ENCODE data around the gene RBMS3. TPM values are rescaled to one million over a fixed set of nuclear protein-coding genes. Genes with fewer than 3 reads are reported as not detected.

The RBMS3 gene
- total RNA-seq, 3 donors from 2014 or later = 48.4 to 117 (median 103) TPM

DNA sequence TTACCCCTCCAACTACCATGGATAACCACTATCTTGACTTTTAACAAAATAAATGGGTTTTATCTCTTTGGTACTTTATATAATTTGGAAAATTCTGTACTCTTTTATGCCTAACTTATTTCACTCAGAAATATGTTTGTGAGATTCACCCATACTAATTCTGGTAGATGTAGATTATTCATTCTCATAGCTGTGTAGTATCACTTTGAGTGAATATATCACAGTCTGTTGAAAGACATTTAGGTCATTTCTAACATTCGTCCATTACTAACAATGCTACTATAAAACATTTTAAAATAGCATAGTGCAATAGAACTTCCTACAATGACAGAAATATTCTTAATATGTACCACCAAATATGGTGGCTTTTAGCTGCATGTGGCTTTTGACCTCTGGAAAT, 542.4 kb downstream of the RBMS3 start:
- no peak for TF ChIP-seq POLR2AphosphoS5 (IDR thresholded peaks at IDR 0.05)
- TF ChIP-seq, protein P1, sequence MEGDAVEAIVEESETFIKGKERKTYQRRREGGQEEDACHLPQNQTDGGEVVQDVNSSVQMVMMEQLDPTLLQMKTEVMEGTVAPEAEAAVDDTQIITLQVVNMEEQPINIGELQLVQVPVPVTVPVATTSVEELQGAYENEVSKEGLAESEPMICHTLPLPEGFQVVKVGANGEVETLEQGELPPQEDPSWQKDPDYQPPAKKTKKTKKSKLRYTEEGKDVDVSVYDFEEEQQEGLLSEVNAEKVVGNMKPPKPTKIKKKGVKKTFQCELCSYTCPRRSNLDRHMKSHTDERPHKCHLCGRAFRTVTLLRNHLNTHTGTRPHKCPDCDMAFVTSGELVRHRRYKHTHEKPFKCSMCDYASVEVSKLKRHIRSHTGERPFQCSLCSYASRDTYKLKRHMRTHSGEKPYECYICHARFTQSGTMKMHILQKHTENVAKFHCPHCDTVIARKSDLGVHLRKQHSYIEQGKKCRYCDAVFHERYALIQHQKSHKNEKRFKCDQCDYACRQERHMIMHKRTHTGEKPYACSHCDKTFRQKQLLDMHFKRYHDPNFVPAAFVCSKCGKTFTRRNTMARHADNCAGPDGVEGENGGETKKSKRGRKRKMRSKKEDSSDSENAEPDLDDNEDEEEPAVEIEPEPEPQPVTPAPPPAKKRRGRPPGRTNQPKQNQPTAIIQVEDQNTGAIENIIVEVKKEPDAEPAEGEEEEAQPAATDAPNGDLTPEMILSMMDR (IDR thresholded peaks at IDR 0.05) = no peak
- no peak for TF ChIP-seq POLR2A (IDR thresholded peaks at IDR 0.05)
- H3K36me3 ChIP-seq = no peaks in the 10 kb centered on the region
- no peaks in the 10 kb centered on the region for H3K27me3 ChIP-seq
- intact Hi-C loops (cut with DNase I; ENCODE audit: low total_unique reads) = no loop called here
- no peak for DNase-seq (ENCODE audit: low spot score in 2 of 2)
- no peaks in the 10 kb centered on the region for H3K4me1 ChIP-seq
- H3K4me3 ChIP-seq = no peak overlapping the region
- no peaks in the 10 kb centered on the region for H3K9me3 ChIP-seq
- H3K27ac ChIP-seq = no peak overlapping the region

DNA sequence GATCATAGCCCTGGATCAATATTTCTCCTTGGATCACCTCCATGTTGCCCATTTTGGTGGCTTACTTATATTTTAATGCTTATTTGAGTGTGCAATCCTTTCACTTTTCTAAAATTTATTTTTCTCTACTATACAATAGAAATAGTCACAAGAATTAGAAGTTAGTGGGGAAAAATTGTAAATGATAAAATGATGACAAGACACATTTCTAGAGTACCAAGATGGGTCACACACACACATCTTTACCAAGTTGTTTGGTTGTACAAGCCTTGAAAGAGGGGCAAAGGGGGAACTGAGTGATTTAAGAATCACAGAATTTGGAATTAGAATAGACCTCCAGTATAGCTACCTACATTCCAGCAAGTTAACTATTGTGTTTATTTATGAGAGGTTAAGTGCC, 545.8 kb downstream of the RBMS3 start:
- TF ChIP-seq, protein P1 (IDR thresholded peaks at IDR 0.05) = no peak
- TF ChIP-seq POLR2A (IDR thresholded peaks at IDR 0.05) = no peak
- no peak for TF ChIP-seq POLR2AphosphoS5 (IDR thresholded peaks at IDR 0.05)
- no peak overlapping the region for H3K4me3 ChIP-seq
- intact Hi-C loops (cut with DNase I; ENCODE audit: low total_unique reads) = no loop called here
- no peak overlapping the region for H3K27ac ChIP-seq
- DNase-seq (ENCODE audit: low spot score in 2 of 2) = no peak
- H3K4me1 ChIP-seq = no peaks in the 10 kb centered on the region
- no peaks in the 10 kb centered on the region for H3K27me3 ChIP-seq
- H3K9me3 ChIP-seq = no peaks in the 10 kb centered on the region
- no peaks in the 10 kb centered on the region for H3K36me3 ChIP-seq

DNA sequence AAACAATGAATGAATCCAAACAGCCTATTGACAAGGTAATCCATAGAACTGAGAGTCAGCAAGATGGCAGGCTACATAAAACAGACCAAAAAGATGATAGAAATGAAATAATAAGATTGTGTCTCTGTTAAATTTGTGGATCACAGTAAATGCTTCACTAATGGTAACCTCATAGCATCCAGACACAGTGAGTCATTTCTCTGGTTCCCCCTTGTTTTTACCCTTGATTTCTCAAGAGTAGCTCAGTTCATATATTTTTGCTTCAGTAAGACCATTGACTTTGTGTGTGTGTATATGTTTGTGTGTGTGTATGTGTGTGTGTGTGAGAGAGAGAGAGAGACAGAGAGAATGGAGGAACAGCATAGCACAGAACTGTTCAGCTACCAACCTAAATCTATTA, 546.9 kb downstream of the RBMS3 start:
- no peak for DNase-seq (ENCODE audit: low spot score in 2 of 2)
- no peaks in the 10 kb centered on the region for H3K36me3 ChIP-seq
- intact Hi-C loops (cut with DNase I; ENCODE audit: low total_unique reads) = no loop called here
- no peaks in the 10 kb centered on the region for H3K4me1 ChIP-seq
- H3K27me3 ChIP-seq = no peaks in the 10 kb centered on the region
- no peaks in the 10 kb centered on the region for H3K9me3 ChIP-seq
- no peak overlapping the region for H3K27ac ChIP-seq
- TF ChIP-seq POLR2AphosphoS5 (IDR thresholded peaks at IDR 0.05) = no peak
- TF ChIP-seq POLR2A (IDR thresholded peaks at IDR 0.05) = no peak
- TF ChIP-seq, protein P1 (IDR thresholded peaks at IDR 0.05) = no peak
- no peak overlapping the region for H3K4me3 ChIP-seq

DNA sequence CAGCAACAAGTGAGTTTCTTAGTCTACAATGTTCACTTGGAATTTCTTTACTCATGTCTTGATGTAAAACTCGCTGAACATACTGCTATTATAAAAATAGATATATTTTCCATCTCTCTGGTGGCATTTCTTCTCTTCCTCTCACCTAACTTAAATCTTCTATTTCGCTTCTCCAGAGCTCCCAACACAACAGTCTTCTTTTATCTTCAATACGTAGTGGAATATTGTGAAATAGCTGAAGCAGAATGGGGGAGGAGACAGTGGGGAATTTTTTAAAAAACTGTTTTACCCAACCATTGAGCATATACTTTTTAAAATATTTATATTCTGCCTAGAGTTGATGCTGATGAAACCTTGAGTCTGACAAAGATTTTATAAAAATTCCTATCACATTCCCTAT, 548.5 kb downstream of the RBMS3 start:
- H3K4me3 ChIP-seq = no peak overlapping the region

DNA sequence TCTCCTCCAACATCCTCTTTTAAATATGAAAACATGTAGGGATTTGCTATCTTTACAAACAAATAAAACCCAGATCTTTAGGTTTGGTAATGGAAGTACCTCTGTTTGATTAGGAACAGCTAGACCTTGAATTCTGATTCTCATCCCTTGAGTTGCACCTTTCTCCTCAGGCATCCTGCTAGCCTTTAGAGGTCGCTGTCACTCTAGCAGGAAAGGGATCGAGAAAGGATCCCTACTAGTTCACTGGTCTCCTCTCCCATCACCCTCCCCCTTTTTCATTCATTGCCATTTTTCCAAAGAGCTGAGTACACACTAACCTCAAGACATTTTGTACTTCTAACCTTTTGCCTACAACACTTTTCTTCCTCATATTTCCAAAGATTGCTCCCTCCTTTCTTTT, 569.8 kb downstream of the RBMS3 start:
- Histone ChIP-seq H3K36me3 (no peaks in the 10 kb centered on the region), H3K4me3 (no peak overlapping the region), H3K27me3 (no peaks in the 10 kb centered on the region), H3K9me3 (peaks cover 0 to 13% of the 10 kb centered on the region in 2 donors), H3K4me1 (no peaks in the 10 kb centered on the region), H3K27ac (no peak overlapping the region)
- DNase-seq (ENCODE audit: low spot score in 2 of 2) = no peak
- TF ChIP-seq, protein P1 (IDR thresholded peaks at IDR 0.05) = no peak
- TF ChIP-seq POLR2AphosphoS5 (IDR thresholded peaks at IDR 0.05) = no peak
- TF ChIP-seq POLR2A (IDR thresholded peaks at IDR 0.05) = no peak
- intact Hi-C loops (cut with DNase I; ENCODE audit: low total_unique reads) = no loop called here

More for the DNA sequence above, 548.5 kb downstream of the RBMS3 start:
- no peak for DNase-seq (ENCODE audit: low spot score in 2 of 2)
- TF ChIP-seq POLR2A (IDR thresholded peaks at IDR 0.05) (no peak), POLR2AphosphoS5 (IDR thresholded peaks at IDR 0.05) (no peak)
- TF ChIP-seq, protein P1 (IDR thresholded peaks at IDR 0.05) = no peak
- H3K4me1 ChIP-seq = no peaks in the 10 kb centered on the region
- intact Hi-C loops (cut with DNase I; ENCODE audit: low total_unique reads) = no loop called here
- H3K9me3 ChIP-seq = peaks cover 0 to 3% of the 10 kb centered on the region in 2 donors
- no peaks in the 10 kb centered on the region for H3K36me3 ChIP-seq
- no peaks in the 10 kb centered on the region for H3K27me3 ChIP-seq
- no peak overlapping the region for H3K27ac ChIP-seq
